Ovary (tissue), 3 donors: Measurements from ENCODE around the gene TRAPPC3L.

ENCODE experiments used
- POLR2A ChIP-seq: fragments of 450-650 bp; IDR thresholded peaks from one replicate; pipeline ENCODE4 v1.6.1; 2017; ENCODE audit warnings: antibody characterized with exemption, mild to moderate bottlenecking, moderate library complexity
- TF ChIP-seq, protein P1 (sequence below), 3 donors: fragments of 450-650 bp in 2 of 3; fragments of 200-600 bp in 1 of 3; IDR thresholded peaks; one replicate each; pipeline versions ENCODE4 v1.5.1 to v1.8.0; 2016 to 2022; ENCODE audit warnings: antibody characterized with exemption in 3 of 3, mild to moderate bottlenecking in 1 of 3
- donor health status: DM: no; HTN: no; CAD: no.

DNA sequence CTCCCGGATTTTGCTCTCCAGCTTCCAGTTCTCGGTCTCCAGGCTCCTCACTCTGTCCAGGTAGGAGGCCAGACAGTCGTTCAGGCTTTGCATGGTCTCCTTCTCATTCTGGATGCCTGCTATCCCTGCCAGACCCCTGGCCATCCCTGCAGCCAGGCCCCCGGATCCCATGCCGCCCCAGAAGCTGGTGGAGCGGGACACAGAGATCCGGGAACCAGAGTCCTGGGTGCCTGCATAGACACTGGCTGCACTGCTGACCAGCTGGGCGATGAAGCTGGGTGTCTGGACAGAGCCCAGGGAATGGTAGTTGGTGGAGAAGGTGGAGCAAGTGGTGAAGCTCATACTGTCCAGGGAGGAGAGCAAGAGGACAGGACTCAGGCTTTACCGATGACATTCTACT, 87.2 kb downstream of the TRAPPC3L start:
- TF ChIP-seq, protein P1, sequence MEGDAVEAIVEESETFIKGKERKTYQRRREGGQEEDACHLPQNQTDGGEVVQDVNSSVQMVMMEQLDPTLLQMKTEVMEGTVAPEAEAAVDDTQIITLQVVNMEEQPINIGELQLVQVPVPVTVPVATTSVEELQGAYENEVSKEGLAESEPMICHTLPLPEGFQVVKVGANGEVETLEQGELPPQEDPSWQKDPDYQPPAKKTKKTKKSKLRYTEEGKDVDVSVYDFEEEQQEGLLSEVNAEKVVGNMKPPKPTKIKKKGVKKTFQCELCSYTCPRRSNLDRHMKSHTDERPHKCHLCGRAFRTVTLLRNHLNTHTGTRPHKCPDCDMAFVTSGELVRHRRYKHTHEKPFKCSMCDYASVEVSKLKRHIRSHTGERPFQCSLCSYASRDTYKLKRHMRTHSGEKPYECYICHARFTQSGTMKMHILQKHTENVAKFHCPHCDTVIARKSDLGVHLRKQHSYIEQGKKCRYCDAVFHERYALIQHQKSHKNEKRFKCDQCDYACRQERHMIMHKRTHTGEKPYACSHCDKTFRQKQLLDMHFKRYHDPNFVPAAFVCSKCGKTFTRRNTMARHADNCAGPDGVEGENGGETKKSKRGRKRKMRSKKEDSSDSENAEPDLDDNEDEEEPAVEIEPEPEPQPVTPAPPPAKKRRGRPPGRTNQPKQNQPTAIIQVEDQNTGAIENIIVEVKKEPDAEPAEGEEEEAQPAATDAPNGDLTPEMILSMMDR (IDR thresholded peaks at IDR 0.05), result no peak
- no peak for TF ChIP-seq POLR2A
